Activated CD8-positive, alpha-beta memory T cell treated with anti-CD3 and anti-CD28 coated beads for 4 hours (primary cell): ENCODE data around the gene LOXL3.

Experiments used
- DNase-seq, 2 donors: peaks; one replicate each; pipeline ENCODE4 v3.0.0-alpha.2; 2020; ENCODE audit warnings: low read depth in 2 of 2

Gene LOXL3, protein sequence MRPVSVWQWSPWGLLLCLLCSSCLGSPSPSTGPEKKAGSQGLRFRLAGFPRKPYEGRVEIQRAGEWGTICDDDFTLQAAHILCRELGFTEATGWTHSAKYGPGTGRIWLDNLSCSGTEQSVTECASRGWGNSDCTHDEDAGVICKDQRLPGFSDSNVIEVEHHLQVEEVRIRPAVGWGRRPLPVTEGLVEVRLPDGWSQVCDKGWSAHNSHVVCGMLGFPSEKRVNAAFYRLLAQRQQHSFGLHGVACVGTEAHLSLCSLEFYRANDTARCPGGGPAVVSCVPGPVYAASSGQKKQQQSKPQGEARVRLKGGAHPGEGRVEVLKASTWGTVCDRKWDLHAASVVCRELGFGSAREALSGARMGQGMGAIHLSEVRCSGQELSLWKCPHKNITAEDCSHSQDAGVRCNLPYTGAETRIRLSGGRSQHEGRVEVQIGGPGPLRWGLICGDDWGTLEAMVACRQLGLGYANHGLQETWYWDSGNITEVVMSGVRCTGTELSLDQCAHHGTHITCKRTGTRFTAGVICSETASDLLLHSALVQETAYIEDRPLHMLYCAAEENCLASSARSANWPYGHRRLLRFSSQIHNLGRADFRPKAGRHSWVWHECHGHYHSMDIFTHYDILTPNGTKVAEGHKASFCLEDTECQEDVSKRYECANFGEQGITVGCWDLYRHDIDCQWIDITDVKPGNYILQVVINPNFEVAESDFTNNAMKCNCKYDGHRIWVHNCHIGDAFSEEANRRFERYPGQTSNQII

DNA sequence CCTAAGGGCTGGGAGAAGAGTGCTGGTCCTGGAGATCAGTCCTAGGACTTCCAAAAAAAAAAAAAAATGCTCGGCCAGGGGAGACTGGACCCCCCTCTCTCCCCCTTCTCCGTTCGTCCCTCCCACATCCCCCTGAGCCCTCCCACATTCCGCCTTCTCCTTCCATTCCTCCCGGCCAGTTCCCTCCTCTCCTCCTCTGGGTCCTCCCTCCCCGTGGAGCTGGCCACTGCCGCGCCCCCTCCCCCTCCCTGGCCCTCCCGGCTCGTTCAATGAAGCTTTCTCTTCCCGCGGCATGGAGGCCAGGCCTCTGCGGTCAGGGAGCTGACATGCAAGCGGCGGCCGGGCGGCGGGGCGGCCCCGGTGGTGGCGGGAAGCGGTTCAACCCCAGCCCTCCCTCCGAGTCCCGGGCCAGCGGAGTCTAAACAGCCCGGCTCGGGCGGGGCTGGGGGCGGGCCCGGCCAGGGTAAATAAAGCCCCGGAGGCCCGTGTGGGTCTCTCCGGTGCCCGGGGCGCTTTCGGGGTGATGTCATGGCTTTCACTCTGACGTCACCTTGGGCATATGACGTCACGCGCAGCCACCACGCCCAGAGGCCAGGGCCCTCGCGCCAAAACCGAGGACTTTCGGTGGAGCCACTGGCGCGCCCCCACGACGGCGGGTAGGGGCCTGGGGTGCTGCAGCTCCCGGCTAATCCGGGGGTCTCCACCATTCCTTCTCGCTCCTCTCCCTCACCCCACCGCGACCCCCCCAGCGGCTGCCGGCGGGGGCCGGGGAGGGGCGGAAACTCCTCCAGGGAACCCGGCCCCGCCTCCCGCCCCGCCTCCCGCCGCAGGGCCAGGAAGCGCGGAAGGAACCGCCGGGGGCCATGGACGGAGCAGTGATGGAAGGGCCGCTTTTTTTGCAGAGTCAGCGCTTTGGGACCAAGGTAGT, at the start of gene LOXL3, which contains the start of gene DOK1:
TSS of gene LOXL3 (minus strand) at position 51 of the 928 bp plus-strand sequence. CDS start 1,308 bp downstream, outside the sequence.
TSS of gene DOK1 (plus strand) at position 829 of the 928 bp plus-strand sequence. CDS start at position 864, 35 bp downstream.
- DNase-seq: peak; percentile 54 to 64

DNA sequence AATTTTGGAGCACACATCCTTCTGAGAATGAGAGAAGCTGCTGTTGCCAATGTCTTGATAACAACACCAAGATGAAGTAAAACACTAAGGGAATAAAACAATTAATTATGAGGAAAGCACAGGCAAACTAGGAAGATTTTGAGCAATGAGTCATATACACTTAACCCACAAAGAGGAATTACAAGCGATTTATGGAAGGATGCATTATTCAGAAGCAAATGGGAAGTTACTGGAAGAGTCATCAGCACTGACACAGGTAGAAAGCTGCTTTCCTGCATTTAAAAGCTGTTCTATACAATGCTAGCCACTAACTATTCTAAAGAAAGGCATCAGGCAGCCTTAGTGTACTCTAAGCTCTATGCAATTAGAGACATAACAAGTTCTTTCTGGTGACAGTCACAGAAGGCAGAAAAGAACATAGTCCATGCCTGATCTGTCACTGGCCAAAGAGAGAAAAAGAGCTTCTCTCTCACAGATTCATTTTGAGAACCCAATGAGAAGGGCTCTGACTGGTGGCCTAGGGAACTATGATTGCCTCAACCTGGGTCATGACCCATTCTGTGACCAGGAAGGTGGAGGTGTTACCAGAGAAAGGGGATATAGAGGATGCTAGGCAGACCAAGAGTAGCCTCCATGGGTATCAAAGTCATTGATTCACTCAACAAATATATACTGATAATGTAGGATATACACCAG, 49.0 kb upstream of the LOXL3 start:
- no peak for DNase-seq

DNA sequence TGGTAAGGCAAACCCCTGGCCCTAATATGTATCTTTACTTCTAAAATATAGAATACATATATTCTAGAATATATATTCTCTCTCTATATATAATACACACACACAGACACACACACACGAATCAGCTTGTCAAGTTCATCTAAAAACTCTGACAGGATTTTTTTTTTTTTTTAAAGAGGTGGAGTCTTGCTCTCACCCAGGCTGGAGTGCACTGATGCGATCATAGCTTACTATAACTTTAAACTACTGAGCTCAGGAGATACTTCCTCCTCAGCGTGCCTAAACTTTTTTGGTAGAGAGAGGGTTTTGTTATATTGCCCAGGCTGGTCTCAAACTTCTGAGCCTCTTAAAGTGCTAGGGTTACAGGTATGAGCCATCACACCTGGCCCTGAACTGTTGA, 45.9 kb upstream of the LOXL3 start:
- DNase-seq: no peak

DNA sequence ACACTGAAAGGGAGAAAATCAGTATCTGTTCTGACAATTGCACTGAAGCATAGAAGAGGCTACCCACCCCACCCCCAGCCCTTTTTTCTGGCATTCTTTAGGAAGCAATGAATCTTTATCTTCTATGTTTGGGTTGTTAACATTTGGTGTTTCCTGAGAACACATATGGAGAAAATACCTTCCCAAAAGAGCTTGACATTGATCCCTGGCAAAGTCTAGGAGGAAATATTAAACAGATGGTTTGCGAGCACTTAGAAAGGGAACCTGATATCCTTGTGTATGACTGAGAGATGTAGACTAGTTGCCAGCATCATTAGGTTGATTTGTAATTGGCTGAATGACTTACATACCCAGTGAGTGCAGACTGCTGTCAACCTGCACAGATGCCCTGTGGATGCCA, 43.7 kb upstream of the LOXL3 start:
- DNase-seq: no peak

DNA sequence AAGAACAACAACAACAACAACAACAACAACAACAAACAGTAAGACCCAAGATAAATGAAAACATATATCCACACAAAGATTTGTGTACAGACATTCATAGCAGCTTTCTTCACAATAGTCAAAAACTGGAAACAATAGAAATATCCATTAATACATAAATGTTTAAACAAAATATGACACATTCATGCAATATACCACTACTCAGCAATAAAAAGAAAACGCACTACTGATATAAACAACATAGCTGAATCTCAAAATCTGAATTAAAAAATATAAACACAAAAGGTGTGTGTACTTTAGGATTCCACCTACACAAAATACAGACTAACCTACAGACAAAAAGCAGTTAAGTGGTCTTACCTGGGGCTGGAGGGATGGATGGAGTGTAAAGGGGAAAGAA, 42.8 kb upstream of the LOXL3 start:
- DNase-seq: no peak

DNA sequence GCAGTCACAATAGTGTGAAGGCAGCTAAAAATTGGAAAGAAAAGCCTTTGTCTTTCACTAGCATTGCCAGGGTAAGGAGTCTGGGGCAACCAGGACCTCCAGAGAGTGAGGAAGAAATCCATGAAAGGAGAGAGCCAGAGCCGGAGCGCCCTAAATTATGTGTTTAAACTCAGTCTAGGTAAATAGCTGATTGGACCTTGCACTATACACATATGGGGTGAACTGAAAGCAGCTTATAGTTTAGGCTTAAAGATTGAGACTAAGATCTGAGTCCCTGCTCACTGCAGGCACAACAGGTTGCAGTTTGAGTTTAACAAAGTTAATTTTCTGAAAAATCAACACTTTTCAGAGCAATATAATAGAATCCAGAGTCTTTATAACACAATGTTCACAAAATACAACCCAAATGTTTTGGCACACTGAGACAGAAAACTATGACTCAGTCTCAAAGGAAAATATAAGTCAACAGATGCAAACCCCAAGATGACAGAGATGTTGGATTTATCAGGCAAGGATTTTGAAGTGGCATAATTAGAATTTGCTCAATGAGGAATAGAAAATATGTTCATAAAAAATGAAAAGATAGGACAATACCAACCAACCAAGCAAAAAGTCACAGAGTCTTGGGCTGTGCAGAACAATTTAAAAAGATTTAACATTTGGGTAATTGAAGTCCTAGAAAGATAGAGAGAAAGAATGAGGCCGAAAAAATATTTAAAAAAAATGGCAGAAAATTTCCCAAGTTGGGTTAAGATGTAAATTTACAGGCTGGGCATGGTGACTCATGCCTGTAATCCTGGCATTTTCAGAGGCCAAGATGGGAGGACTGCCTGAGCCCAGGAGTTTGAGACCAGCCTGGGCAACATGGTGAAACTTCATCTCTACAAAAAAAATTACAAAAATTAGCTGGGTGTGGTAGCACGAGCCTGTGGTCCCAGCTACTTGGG, 40.4 kb upstream of the LOXL3 start:
- DNase-seq: no peak

DNA sequence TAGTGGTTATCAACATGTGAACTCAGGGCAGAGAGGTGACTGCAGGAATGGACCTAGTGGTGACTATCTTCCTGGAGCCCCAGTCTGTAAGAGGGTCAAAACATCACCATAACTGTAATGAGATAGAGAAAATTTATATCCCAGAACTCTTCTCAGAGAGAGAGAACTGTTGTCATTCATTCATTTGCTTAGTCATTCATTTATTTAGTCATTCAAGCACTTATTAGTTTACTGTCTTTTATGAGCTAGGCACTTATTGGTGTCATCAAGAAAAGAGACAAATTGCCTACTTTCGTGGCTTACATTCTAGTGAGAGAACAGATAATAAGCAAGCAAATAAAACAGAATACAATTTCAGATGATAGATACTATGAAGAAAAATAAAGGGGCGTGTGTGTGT, 34.9 kb upstream of the LOXL3 start:
- DNase-seq: no peak

DNA sequence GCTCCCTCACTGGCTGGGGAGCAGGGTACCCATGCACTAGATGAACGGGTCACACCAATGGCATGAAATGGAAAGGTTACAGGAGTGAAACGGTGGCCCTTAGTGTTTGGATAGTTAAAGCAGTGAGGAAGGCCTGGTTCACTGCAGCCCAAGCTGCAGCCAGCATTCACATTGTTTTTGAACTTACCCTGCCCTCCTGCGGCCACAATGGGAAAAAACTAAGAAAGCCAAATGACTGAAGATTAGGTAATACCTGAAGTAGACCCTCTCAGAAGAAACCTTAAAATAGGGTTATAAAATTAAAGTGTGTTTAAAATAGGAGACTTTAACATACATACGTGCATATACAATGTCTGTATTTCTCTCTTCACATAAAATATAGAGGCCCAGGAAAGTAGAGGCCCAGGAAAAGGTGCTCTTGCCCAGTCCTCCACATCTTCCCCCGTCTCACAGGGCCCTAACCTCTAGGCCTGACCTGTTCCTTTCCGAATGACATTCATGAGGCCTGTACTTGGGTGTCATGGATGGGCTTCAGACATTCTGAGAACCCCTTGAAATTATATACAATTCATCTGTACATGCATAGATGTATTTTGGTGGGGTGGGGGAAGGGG, 34.0 kb upstream of the LOXL3 start:
- peak; percentile 30 to 32 for DNase-seq

DNA sequence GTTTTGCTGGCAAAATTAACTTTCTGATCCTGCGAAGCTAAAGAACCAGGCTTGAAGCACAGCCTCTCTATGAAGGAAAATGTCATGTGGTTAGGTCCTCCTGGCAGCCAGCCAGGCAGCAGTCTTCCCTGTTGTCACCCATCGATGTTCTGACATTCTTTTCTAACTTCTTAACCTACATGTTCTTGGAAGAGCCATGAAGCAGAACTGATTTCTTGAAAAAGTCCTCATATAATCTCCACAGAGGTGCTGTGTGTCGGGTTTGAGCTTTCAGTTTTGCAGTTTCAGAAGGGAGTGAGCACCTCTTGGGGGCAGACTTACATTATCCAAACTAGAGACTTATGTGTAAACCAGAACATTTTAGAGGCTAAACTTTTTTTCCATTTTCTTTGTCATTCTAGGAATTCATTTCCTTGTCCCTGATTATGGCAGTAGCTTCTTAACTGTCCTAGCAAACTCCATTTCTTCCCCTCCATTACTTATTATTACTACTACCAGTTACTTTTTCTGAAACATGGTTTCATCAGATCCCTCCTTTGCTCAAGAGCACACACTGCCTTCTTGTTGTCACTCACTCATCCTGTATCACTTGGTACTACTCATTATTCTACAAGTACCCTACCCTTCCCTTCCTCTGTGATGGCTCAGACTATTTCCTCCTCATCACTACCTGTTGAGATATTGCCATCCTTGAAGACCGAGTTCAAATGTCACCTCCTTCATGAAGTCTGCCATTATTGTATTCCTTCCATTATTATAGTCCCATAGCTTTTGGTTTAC, 31.9 kb upstream of the LOXL3 start:
- DNase-seq: no peak

DNA sequence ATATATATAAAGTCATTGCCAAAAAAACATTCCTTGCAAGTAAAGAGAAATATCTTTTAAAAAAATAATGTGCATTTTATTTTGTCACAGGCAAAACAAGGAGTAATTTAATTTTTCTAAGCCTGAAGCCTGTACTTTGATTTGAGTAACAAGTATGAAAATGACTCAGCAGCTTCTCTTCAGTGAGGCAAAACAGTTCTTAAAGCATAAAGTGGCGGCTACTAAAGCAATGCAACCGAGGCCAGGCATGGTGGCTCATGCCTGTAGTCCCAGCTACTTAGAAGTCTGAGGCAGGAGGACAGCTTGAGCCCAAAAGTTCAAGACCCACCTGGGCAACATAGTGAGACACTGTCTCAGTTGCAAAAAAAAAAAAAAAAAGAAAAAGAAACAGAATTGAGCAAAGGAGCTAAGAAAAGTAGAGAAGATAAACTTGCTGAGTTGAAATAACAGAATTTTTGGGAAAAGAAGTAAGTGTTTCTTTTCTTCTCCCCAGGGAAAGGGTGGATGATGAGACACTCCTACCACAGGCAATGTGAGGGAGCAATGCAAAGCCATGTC, 30.4 kb upstream of the LOXL3 start:
- DNase-seq: no peak

DNA sequence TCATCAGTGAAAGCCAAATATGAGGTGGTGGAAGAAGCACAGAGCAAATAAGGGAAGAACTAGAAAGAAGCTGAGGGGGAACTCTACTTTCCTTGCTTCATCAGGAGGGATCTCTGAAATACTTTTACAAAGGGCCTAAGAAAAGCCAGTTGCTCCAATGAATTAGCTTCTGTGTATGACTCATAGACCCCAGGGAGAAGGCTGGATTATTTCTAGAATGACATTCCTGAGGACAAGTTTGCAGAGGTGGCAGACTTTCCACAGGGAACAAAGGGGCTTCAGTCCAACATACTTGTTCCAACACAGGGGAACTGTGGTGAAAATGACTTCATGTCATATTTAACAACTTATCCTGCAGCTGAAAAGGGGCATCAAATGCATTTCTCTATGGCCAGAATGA, 29.8 kb upstream of the LOXL3 start:
- DNase-seq: no peak

DNA sequence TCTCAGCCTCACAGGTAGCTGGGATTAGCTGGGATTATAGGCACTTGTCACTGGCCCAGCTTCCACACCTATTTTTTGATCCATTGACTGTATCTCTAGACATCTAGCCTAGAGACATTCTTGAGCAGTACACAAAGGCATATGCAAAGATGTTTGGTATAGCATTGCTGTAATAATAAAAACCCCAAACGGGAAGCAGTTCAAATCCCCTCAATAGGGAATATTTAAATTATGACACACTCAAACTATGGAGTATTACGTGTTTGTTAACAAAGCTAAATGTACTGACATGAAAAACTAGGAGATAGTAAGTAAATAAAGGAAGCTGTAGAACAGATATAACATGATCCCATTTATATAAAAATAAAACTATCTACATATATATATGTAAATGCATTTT, 28.4 kb upstream of the LOXL3 start:
- no peak for DNase-seq

DNA sequence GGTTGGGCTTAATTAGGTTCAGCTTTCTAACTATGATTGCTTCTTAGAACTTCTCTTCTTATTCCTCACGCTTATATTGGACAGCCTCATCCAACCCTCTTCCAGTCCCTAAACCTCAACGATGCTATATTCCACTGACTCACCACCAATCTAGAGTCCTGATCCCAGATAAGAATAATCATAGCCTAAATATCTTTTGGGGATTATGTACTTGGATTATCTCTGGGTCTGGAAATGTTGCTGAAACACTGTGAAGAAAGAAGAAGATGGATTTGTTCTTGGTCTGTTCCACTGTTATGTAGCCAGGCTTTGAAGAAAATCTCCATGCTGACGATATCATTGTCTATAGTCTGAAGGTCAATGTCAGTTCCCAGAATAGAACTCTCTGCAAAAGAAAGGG, 27.7 kb upstream of the LOXL3 start:
- no peak for DNase-seq

DNA sequence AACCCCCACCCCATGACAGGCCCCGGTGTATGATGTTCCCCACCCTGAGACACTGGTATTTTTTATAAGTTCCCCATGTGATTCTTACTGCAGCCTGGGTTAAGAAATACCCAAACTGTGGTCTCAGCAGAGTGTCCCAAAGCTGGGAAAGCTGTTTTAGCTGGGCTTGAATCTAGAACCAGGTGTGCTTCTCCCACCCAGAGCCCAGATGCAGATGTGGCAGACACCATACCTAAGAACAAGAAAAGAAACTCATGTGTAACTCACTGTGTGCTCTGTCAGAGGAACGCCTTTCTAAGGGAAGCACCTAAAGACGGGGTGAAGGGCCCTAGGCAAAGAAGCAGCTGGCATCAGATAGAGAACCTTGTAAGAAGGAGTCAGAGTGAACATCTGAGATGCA, 24.7 kb upstream of the LOXL3 start:
- DNase-seq: no peak

DNA sequence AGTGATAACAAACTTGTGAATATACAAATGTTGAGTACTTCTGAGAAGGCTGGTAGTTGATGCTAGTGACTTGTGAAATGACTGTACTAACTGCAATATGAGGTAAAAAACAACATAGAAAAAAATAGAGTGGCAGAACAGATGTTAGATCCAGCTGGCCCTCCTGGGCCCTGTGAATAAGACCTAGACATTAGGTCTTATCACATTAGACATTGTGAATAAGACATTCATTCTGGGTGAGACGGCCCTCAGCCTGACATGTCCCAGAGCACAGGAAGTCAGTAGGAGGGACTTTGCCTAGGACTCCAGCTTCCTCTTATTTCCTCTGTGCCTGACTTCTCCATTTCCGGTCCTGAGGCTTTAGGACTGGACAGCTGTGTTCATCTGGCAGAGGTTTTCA, 23.7 kb upstream of the LOXL3 start:
- DNase-seq: no peak

DNA sequence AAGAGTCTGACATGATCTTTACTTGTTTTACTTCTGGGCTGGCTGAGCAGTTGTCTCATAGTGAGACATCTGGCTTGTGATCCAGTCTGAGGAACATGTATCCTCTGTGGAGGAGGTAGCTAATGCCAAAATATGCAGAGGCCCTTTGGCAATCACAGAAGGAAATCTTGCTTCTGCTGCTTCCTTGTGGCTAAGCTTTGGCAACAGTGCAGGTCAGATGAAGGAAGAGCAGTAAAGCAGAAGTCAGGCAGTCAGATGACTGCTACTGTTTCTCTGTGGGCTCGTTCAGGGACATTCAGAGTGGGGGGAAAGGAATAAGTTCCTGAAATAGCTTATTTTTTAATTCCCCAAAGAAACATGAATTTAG, 23.1 kb upstream of the LOXL3 start:
- no peak for DNase-seq

DNA sequence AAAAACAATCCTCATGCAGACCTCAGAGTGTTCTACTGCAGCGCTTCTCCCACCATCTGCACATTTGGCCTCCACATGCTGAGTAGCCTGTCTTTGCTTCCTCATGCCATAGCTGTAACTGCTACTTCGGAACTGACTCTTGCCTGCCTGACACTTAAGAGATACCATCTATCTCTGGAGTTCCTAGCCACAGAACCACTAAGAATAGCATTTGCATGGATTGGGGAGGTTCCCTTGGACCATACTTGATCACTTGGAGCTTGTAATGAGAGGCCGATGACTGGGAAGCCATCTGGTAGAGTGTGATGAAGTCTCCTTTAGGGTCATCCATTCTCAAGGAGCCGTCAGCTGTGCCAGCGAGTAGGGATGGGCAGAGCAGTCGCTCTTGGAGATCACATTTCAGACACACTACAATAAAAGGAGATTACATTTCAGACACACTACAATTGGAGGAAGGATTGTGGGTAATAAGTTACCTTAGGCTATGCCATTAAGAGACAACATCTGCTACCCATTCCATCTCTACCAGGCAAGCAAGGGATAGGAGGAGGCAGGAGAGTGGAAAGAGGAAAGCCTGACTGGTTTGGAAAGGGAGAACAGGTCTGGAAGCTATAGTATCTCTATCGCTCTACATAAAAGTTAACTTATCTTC, 22.6 kb upstream of the LOXL3 start:
- DNase-seq: no peak

DNA sequence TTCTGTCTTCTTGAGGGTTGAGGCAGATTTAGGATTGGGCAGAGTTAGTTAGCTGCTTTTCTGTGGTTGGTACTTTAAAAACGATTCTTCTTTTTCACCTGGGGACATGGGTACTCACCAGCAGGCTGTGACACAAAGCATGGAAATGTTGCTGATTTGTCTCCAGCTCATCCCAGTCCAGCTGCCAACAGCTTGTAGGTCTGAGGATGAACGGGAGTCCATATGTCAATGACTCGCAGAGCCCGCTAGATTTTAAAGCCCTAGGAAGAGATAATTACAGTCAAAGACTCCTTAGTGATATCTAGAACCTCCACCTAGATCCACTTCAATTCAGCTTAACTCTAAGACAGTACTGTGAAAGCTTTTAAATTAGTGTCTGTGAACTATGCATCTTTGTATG, 21.6 kb upstream of the LOXL3 start:
- DNase-seq: no peak
